H9 (cell line): ENCODE measurements around the gene TEX26. TPM values are rescaled to one million over a fixed set of nuclear protein-coding genes. Genes with fewer than 3 reads are reported as not detected.

Experiments
- DNase-seq: peaks from one replicate; pipeline ENCODE4 v3.0.0-alpha.2; 2017
- H2AFZ ChIP-seq: one replicate; pipeline ENCODE4 v1.6.1; 2013; ENCODE audit warnings: mild to moderate bottlenecking, low read length, control low read depth, moderate library complexity
- H2AK5ac ChIP-seq: 2 replicates; pipeline ENCODE4 v1.6.1; 2013; ENCODE audit warnings: low read length, control low read depth, mixed read lengths; ENCODE audit not compliant: insufficient read length
- H2BK120ac ChIP-seq: one replicate; pipeline ENCODE4 v1.6.1; 2013; ENCODE audit warnings: low read depth, mild to moderate bottlenecking, low read length, control low read depth, inconsistent platforms; ENCODE audit not compliant: poor library complexity, severe bottlenecking
- H2BK12ac ChIP-seq: 2 replicates; pipeline ENCODE4 v1.6.1; 2013; ENCODE audit warnings: low read length, control low read depth, mixed read lengths, low read depth; ENCODE audit not compliant: insufficient read length
- H2BK15ac ChIP-seq: 2 replicates; pipeline ENCODE4 v1.6.1; 2013; ENCODE audit warnings: low read depth, low read length, control low read depth
- H2BK20ac ChIP-seq: one replicate; pipeline ENCODE4 v1.6.1; 2013; ENCODE audit warnings: low read depth, mild to moderate bottlenecking, low read length, control low read depth, inconsistent platforms; ENCODE audit not compliant: poor library complexity, severe bottlenecking
- H2BK5ac ChIP-seq: 2 replicates; pipeline ENCODE4 v1.6.1; 2013; ENCODE audit warnings: low read length, control low read depth, mixed read lengths; ENCODE audit not compliant: insufficient read length
- H3K14ac ChIP-seq: 2 replicates; pipeline ENCODE4 v1.6.1; 2013; ENCODE audit warnings: low read length, control low read depth; ENCODE audit not compliant: insufficient read depth
- H3K18ac ChIP-seq: 2 replicates; pipeline ENCODE4 v1.6.1; 2013; ENCODE audit warnings: low read depth, mild to moderate bottlenecking, mixed read lengths, low read length, control low read depth; ENCODE audit not compliant: insufficient read length
- H3K23ac ChIP-seq: 2 replicates; pipeline ENCODE4 v1.6.1; 2013; ENCODE audit warnings: low read length, control low read depth, mixed read lengths, low read depth; ENCODE audit not compliant: insufficient read length
- H3K23me2 ChIP-seq: 2 replicates; pipeline ENCODE4 v1.6.1; 2013; ENCODE audit warnings: low read depth, mild to moderate bottlenecking, mixed read lengths, low read length, control low read depth; ENCODE audit not compliant: insufficient read length, poor library complexity, severe bottlenecking
- H3K27ac ChIP-seq: 2 replicates; pipeline ENCODE4 v1.5.1; 2013; ENCODE audit warnings: low read length, control low read depth, mixed read lengths, low read depth; ENCODE audit not compliant: insufficient read length
- H3K27me3 ChIP-seq: 2 replicates; pipeline ENCODE4 v1.6.1; 2013; ENCODE audit warnings: low read length, control low read depth, inconsistent platforms; ENCODE audit not compliant: insufficient read depth
- H3K4ac ChIP-seq: 2 replicates; pipeline ENCODE4 v1.6.1; 2013; ENCODE audit warnings: low read depth, mild to moderate bottlenecking, control low read depth, inconsistent platforms, low read length, moderate library complexity
- H3K4me1 ChIP-seq: 2 replicates; pipeline ENCODE4 v1.6.1; 2013; ENCODE audit warnings: low read length, control low read depth, inconsistent platforms; ENCODE audit not compliant: insufficient read depth
- H3K4me2 ChIP-seq: 2 replicates; pipeline ENCODE4 v1.6.1; 2013; ENCODE audit warnings: low read length, control low read depth, mixed read lengths; ENCODE audit not compliant: insufficient read length, insufficient read depth
- H3K56ac ChIP-seq: 2 replicates; pipeline ENCODE4 v1.6.1; 2013; ENCODE audit warnings: low read depth, mild to moderate bottlenecking, mixed read lengths, low read length, control low read depth; ENCODE audit not compliant: insufficient read length
- H3K79me1 ChIP-seq: 2 replicates; pipeline ENCODE4 v1.6.1; 2013; ENCODE audit warnings: low read depth, mild to moderate bottlenecking, moderate library complexity, low read length, control low read depth, inconsistent platforms; ENCODE audit not compliant: insufficient read depth, poor library complexity, severe bottlenecking
- H3K79me2 ChIP-seq: 2 replicates; pipeline ENCODE4 v1.6.1; 2013; ENCODE audit warnings: low read length, control low read depth, inconsistent platforms; ENCODE audit not compliant: insufficient read depth
- H3K9ac ChIP-seq: 2 replicates; pipeline ENCODE4 v1.6.1; 2013; ENCODE audit warnings: low read length, control low read depth, mixed read lengths; ENCODE audit not compliant: insufficient read length; ENCODE audit errors: extremely low read depth
- H3K9me3 ChIP-seq: one replicate; pipeline ENCODE4 v1.6.1; 2013; ENCODE audit warnings: low read depth, low read length, inconsistent platforms; ENCODE audit not compliant: control insufficient read depth
- H3T11ph ChIP-seq: one replicate; pipeline ENCODE4 v1.6.1; 2013; ENCODE audit warnings: mild to moderate bottlenecking, low read length, control low read depth, inconsistent platforms
- H4K20me1 ChIP-seq: one replicate; pipeline ENCODE4 v1.6.1; 2013; ENCODE audit not compliant: control insufficient read depth, insufficient read length, insufficient read depth
- H4K5ac ChIP-seq: 2 replicates; pipeline ENCODE4 v1.6.1; 2013; ENCODE audit warnings: low read depth, mild to moderate bottlenecking, mixed read lengths, low read length, control low read depth; ENCODE audit not compliant: insufficient read length
- H4K8ac ChIP-seq: replicated peaks from 2 replicates; pipeline ENCODE4 v1.6.1; 2013; ENCODE audit warnings: low read length, control low read depth, mixed read lengths, low read depth; ENCODE audit not compliant: insufficient read length
- H4K91ac ChIP-seq: 2 replicates; pipeline ENCODE4 v1.6.1; 2013; ENCODE audit warnings: low read depth, mild to moderate bottlenecking, moderate library complexity, mixed read lengths, low read length, control low read depth; ENCODE audit not compliant: insufficient read length
- H3K27ac Mint-ChIP-seq, 3 experiments: 2 replicates in 2 of 3; 3 replicates in 1 of 3; pipeline ENCODE4 v1.8.0; 2020 to 2021; ENCODE audit warnings: mixed read lengths in 3 of 3, mild to moderate bottlenecking in 1 of 3, moderate library complexity in 1 of 3
- H3K27me3 Mint-ChIP-seq: 2 replicates; pipeline ENCODE4 v1.8.0; 2021; ENCODE audit warnings: low read depth, mild to moderate bottlenecking, moderate library complexity, mixed read lengths
- H3K36me3 Mint-ChIP-seq, 3 experiments: 2 replicates in 2 of 3; 3 replicates in 1 of 3; pipeline ENCODE4 v1.8.0; 2020 to 2021; ENCODE audit warnings: low read depth in 3 of 3, mixed read lengths in 3 of 3; ENCODE audit not compliant: insufficient read depth in 1 of 3
- H3K4me1 Mint-ChIP-seq, 2 experiments: 2 replicates each; pipeline ENCODE4 v1.8.0; 2020; ENCODE audit warnings: mixed read lengths in 2 of 2
- H3K4me3 Mint-ChIP-seq, 2 experiments: 2 replicates in 1 of 2; 3 replicates in 1 of 2; pipeline ENCODE4 v1.8.0; 2020 to 2021; ENCODE audit warnings: mild to moderate bottlenecking in 2 of 2, mixed read lengths in 2 of 2, moderate library complexity in 1 of 2
- H3K9me3 Mint-ChIP-seq, 2 experiments: 2 replicates in 1 of 2; 3 replicates in 1 of 2; pipeline ENCODE4 v1.8.0; 2020; ENCODE audit warnings: mild to moderate bottlenecking in 2 of 2, mixed read lengths in 2 of 2, moderate library complexity in 1 of 2
- CTCF ChIP-seq: fragments of 200-600 bp; sonication (generic); conservative IDR thresholded peaks from 3 replicates; pipeline ENCODE4 v1.8.0; 2021; ENCODE audit warnings: antibody characterized with exemption, mild to moderate bottlenecking
- WGBS: extraction: QIAGEN DNeasy Blood & Tissue Kit; methylation state at CpG from one replicate; pipeline ENCODE4 v1.1.7; 2013; ENCODE audit warnings: missing lambda C conversion rate, low lambda C conversion rate, mixed read lengths; ENCODE audit not compliant: insufficient read length; ENCODE audit errors: extremely low coverage; 5-methylcytosine and 5-hydroxymethylcytosine counted together
- total RNA-seq: library from RNA; stranded (reverse); gene quantifications from 2 replicates; pipeline ENCODE4 v1.2.1, GENCODE V29; 2021

TEX26 gene
- total RNA-seq, 1 experiment from 2014 or later = not detected

GRCh38 chr13:30985637-30986205 is 53.3 kb downstream of the TEX26 start:
- Histone ChIP-seq H2BK5ac (no peak overlapping the region), H3K23ac (no peak overlapping the region), H3K79me1 (no peaks in the 10 kb centered on the region), H2AFZ (no peak overlapping the region), H2BK120ac (no peak overlapping the region), H4K91ac (no peak overlapping the region), H3K23me2 (no peaks in the 10 kb centered on the region), H3K9ac (no peak overlapping the region), H3K79me2 (no peaks in the 10 kb centered on the region), H3K14ac (no peak overlapping the region), H4K20me1 (no peaks in the 10 kb centered on the region), H2BK12ac (no peak overlapping the region), H3K4me2 (no peak overlapping the region), H3K4me1 (peaks cover 7% of the 10 kb centered on the region; the same call in 1 of the 2 replicates), H2AK5ac (no peak overlapping the region), H4K5ac (no peak overlapping the region), H3K18ac (no peak overlapping the region), H2BK15ac (no peak overlapping the region), H3K27me3 (no peaks in the 10 kb centered on the region), H3T11ph (no peak overlapping the region), H3K9me3 (no peaks in the 10 kb centered on the region), H3K56ac (no peak overlapping the region), H2BK20ac (no peak overlapping the region), H3K27ac (no peak overlapping the region), H3K4ac (no peak overlapping the region), H4K8ac (no peak overlapping the region)
- TF ChIP-seq CTCF = no peak
- no CpG with 5 or more reads among the region's 3 CpGs for WGBS
- no peak for DNase-seq
- peaks cover 0 to 4% of the 10 kb centered on the region in 2 experiments; a peak in 1 of 5 replicates for H3K9me3 Mint-ChIP-seq
- no peaks in the 10 kb centered on the region for H3K27me3 Mint-ChIP-seq
- no peak overlapping the region for H3K4me3 Mint-ChIP-seq
- no peaks in the 10 kb centered on the region for H3K36me3 Mint-ChIP-seq
- peaks cover 29 to 36% of the 10 kb centered on the region in 2 experiments for H3K4me1 Mint-ChIP-seq
- no peak overlapping the region for H3K27ac Mint-ChIP-seq
